Measurements from ENCODE around the gene MAPK7.

- TF ChIP-seq POLR2AphosphoS5 (IDR thresholded peaks at IDR 0.05; ENCODE audit: low read depth, low read length) (no peak), POLR2A (IDR thresholded peaks at IDR 0.05; ENCODE audit: low read depth, low read length) (no peak), SPI1 (IDR thresholded peaks at IDR 0.05; ENCODE audit: low read depth, low read length) (no peak)
Observed at GRCh38 chr17:19390951-19391350, 12.7 kb downstream of the MAPK7 start.

Measured in GM12891 (cell line).